ENCODE measurements around the gene WDR13.
"Not testable (repeated sequence)": the region's sequence is repeated elsewhere in the genome, so short reads cannot be mapped to it uniquely, and the experiment has no call there.

WDR13 gene

GRCh38 chrX:48617542-48618340, 20.4 kb downstream of the WDR13 start:
- no peaks in the 10 kb centered on the region for H3K36me3 ChIP-seq (ENCODE audit: control insufficient read depth, insufficient read depth, low read length)
- peaks cover 11% of the 10 kb centered on the region; the same call in 1 of the 2 replicates for H3K9me3 ChIP-seq (ENCODE audit: control insufficient read depth, insufficient read depth, low read depth, low read length)
- no peak overlapping the region for H3K27ac ChIP-seq (ENCODE audit: low read depth, low read length)
- no peak overlapping the region for H3K9ac ChIP-seq (ENCODE audit: low read length)
- no peaks in the 10 kb centered on the region for H3K27me3 ChIP-seq (ENCODE audit: control insufficient read depth, insufficient read depth, low read length)
- no peaks in the 10 kb centered on the region for H3K4me1 ChIP-seq (ENCODE audit: control insufficient read depth, insufficient read depth, low read length)
- H3K4me3 ChIP-seq (ENCODE audit: low read depth, low read length): no peak overlapping the region

DNA sequence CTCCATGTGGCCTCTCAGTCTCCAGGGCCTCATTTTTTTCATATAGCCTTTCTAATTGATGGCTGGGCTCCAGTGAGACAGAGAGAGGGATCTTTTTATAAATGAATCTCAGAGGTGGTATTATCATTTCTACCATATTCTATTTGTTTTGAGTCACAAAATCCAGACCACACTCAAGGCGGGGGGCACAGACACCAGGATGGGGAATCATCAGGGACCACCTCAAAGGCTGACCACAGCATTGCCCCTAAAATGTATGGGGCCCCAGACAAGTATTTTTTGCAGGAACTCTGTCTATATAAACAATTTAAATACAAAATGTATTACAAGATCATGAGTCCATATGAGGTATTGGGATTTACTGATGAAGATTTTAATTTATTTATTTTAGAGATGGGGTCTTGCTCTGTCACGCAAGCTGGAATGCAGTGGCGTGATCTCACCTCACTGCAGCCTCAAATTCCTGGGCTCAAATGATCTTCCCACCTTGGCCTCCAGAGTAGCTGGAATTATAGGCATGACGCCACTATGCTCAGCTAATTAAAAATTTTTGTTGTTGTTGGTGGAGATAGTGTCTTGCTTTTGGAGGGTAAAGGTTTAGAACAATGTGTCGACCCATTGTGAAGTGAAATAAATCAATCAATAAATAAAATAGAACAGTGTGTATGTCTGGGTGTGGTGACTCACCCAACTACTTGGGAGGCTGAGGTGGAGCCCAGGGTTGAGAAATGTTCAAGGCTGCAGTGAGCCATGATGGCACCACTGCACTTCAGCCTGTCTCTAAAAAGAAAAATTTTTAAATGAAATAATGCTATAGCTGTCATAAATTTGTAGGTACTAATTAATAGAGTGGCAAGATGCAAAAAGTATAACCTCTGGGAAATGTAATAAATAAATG, 29.4 kb downstream of the WDR13 start:
- no peak overlapping the region for H3K4me3 ChIP-seq (ENCODE audit: low read depth, low read length)
- H3K9me3 ChIP-seq (ENCODE audit: control insufficient read depth, insufficient read depth, low read depth, low read length): peaks cover 2% of the 10 kb centered on the region; the same call in 1 of the 2 replicates
- no peaks in the 10 kb centered on the region for H3K27me3 ChIP-seq (ENCODE audit: control insufficient read depth, insufficient read depth, low read length)
- no peak overlapping the region for H3K9ac ChIP-seq (ENCODE audit: low read length)
- H3K36me3 ChIP-seq (ENCODE audit: control insufficient read depth, insufficient read depth, low read length): no peaks in the 10 kb centered on the region
- no peak overlapping the region for H3K27ac ChIP-seq (ENCODE audit: low read depth, low read length)
- H3K4me1 ChIP-seq (ENCODE audit: control insufficient read depth, insufficient read depth, low read length): peaks cover 1% of the 10 kb centered on the region; the same call in 1 of the 2 replicates

GRCh38 chrX:48631376-48632090, 34.2 kb downstream of the WDR13 start:
- no peak overlapping the region for H3K9ac ChIP-seq (ENCODE audit: low read length)
- H3K36me3 ChIP-seq (ENCODE audit: control insufficient read depth, insufficient read depth, low read length): no peaks in the 10 kb centered on the region
- peaks cover 6% of the 10 kb centered on the region; the same call in 1 of the 2 replicates for H3K9me3 ChIP-seq (ENCODE audit: control insufficient read depth, insufficient read depth, low read depth, low read length)
- no peak overlapping the region for H3K4me3 ChIP-seq (ENCODE audit: low read depth, low read length)
- H3K4me1 ChIP-seq (ENCODE audit: control insufficient read depth, insufficient read depth, low read length): peaks cover 3% of the 10 kb centered on the region; the same call in 1 of the 2 replicates
- H3K27ac ChIP-seq (ENCODE audit: low read depth, low read length): no peak overlapping the region
- H3K27me3 ChIP-seq (ENCODE audit: control insufficient read depth, insufficient read depth, low read length): no peaks in the 10 kb centered on the region

DNA sequence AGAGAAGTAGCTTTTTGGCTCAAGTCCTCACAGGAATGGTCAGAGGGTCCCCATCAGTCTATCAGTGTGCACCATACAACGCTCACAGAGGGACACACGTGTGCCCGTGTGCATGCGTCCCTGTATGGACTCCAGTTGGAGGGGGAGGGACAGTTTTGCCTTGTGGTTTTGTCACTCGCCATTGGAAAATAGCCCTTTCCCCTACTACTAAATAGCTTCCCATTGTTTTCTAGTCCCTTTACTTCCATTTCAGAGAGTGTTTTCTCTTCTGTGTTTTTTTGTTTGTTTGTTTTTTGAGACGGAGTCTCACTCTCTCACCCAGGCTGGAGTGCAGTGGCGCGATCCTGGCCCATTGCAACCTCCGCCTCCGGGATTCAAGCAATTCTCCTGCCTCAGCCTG, 34.9 kb downstream of the WDR13 start:
- Histone ChIP-seq H3K4me3 (ENCODE audit: low read depth, low read length) (no peak overlapping the region), H3K4me1 (ENCODE audit: control insufficient read depth, insufficient read depth, low read length) (peaks cover 3% of the 10 kb centered on the region; the same call in 1 of the 2 replicates), H3K27me3 (ENCODE audit: control insufficient read depth, insufficient read depth, low read length) (no peaks in the 10 kb centered on the region), H3K36me3 (ENCODE audit: control insufficient read depth, insufficient read depth, low read length) (no peaks in the 10 kb centered on the region), H3K9me3 (ENCODE audit: control insufficient read depth, insufficient read depth, low read depth, low read length) (peaks cover 4% of the 10 kb centered on the region; the same call in 1 of the 2 replicates), H3K9ac (ENCODE audit: low read length) (no peak overlapping the region), H3K27ac (ENCODE audit: low read depth, low read length) (no peak overlapping the region)

DNA sequence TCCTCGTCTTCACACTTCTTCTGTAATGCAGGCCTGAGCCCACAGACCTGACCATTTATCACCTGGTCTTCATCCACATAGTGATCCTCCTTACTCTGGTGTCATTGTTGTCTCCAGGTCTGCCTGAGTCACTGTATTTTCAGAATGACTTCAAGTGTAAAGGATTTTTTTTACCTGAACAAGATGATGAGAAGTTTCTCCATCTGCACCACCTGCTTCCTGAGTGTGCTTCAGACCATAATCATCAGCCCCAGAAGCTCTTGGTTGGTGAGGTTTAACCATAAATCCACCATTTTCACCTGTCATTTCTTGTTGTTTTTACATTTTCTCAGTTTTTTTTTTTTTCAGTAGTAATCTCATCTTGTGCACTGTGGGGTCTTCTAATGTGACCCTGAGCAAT, 39.0 kb downstream of the WDR13 start:
- H3K27ac ChIP-seq (ENCODE audit: low read depth, low read length): no peak overlapping the region
- H3K27me3 ChIP-seq (ENCODE audit: control insufficient read depth, insufficient read depth, low read length): no peaks in the 10 kb centered on the region
- no peaks in the 10 kb centered on the region for H3K36me3 ChIP-seq (ENCODE audit: control insufficient read depth, insufficient read depth, low read length)
- H3K4me1 ChIP-seq (ENCODE audit: control insufficient read depth, insufficient read depth, low read length): peaks cover 3% of the 10 kb centered on the region; the same call in 1 of the 2 replicates
- H3K4me3 ChIP-seq (ENCODE audit: low read depth, low read length): no peak overlapping the region
- no peak overlapping the region for H3K9ac ChIP-seq (ENCODE audit: low read length)
- peaks cover 4% of the 10 kb centered on the region; the same call in 1 of the 2 replicates for H3K9me3 ChIP-seq (ENCODE audit: control insufficient read depth, insufficient read depth, low read depth, low read length)

GRCh38 chrX:48636776-48637175, 39.5 kb downstream of the WDR13 start:
- no peak overlapping the region for H3K9ac ChIP-seq (ENCODE audit: low read length)
- H3K36me3 ChIP-seq (ENCODE audit: control insufficient read depth, insufficient read depth, low read length): no peaks in the 10 kb centered on the region
- no peak overlapping the region for H3K4me3 ChIP-seq (ENCODE audit: low read depth, low read length)
- no peak overlapping the region for H3K27ac ChIP-seq (ENCODE audit: low read depth, low read length)
- H3K4me1 ChIP-seq (ENCODE audit: control insufficient read depth, insufficient read depth, low read length): peaks cover under 1% of the 10 kb centered on the region; the same call in 1 of the 2 replicates
- H3K27me3 ChIP-seq (ENCODE audit: control insufficient read depth, insufficient read depth, low read length): no peaks in the 10 kb centered on the region
- peaks cover 4% of the 10 kb centered on the region; the same call in 1 of the 2 replicates for H3K9me3 ChIP-seq (ENCODE audit: control insufficient read depth, insufficient read depth, low read depth, low read length)

- H3K27me3 ChIP-seq (ENCODE audit: control insufficient read depth, insufficient read depth, low read length): no peaks in the 10 kb centered on the region
- H3K9ac ChIP-seq (ENCODE audit: low read length): no peak overlapping the region
Observed at GRCh38 chrX:48645669-48646068, 48.4 kb downstream of the WDR13 start.

GRCh38 chrX:48648336-48648751, 51.1 kb downstream of the WDR13 start:
- peaks cover 5% of the 10 kb centered on the region; the same call in 1 of the 2 replicates for H3K9me3 ChIP-seq (ENCODE audit: control insufficient read depth, insufficient read depth, low read depth, low read length)
- no peaks in the 10 kb centered on the region for H3K27me3 ChIP-seq (ENCODE audit: control insufficient read depth, insufficient read depth, low read length)
- no peak overlapping the region for H3K9ac ChIP-seq (ENCODE audit: low read length)
- no peaks in the 10 kb centered on the region; the same call in 1 of the 2 replicates for H3K4me1 ChIP-seq (ENCODE audit: control insufficient read depth, insufficient read depth, low read length)
- H3K36me3 ChIP-seq (ENCODE audit: control insufficient read depth, insufficient read depth, low read length): no peaks in the 10 kb centered on the region
- H3K4me3 ChIP-seq (ENCODE audit: low read depth, low read length): no peak overlapping the region
- H3K27ac ChIP-seq (ENCODE audit: low read depth, low read length): no peak overlapping the region

More at GRCh38 chrX:48645669-48646068, 48.4 kb downstream of the WDR13 start:
- no peaks in the 10 kb centered on the region; the same call in 1 of the 2 replicates for H3K9me3 ChIP-seq (ENCODE audit: control insufficient read depth, insufficient read depth, low read depth, low read length)
- no peak overlapping the region for H3K27ac ChIP-seq (ENCODE audit: low read depth, low read length)
- no peaks in the 10 kb centered on the region; the same call in 1 of the 2 replicates for H3K4me1 ChIP-seq (ENCODE audit: control insufficient read depth, insufficient read depth, low read length)
- H3K36me3 ChIP-seq (ENCODE audit: control insufficient read depth, insufficient read depth, low read length): no peaks in the 10 kb centered on the region
- H3K4me3 ChIP-seq (ENCODE audit: low read depth, low read length): no peak overlapping the region

GRCh38 chrX:48649102-48649501, 51.8 kb downstream of the WDR13 start:
- peaks cover 2% of the 10 kb centered on the region; the same call in 1 of the 2 replicates for H3K4me1 ChIP-seq (ENCODE audit: control insufficient read depth, insufficient read depth, low read length)
- H3K27me3 ChIP-seq (ENCODE audit: control insufficient read depth, insufficient read depth, low read length): no peaks in the 10 kb centered on the region
- H3K9me3 ChIP-seq (ENCODE audit: control insufficient read depth, insufficient read depth, low read depth, low read length): peaks cover 5% of the 10 kb centered on the region; the same call in 1 of the 2 replicates
- no peak overlapping the region for H3K9ac ChIP-seq (ENCODE audit: low read length)
- no peak overlapping the region for H3K4me3 ChIP-seq (ENCODE audit: low read depth, low read length)
- H3K27ac ChIP-seq (ENCODE audit: low read depth, low read length): no peak overlapping the region
- no peaks in the 10 kb centered on the region for H3K36me3 ChIP-seq (ENCODE audit: control insufficient read depth, insufficient read depth, low read length)

DNA sequence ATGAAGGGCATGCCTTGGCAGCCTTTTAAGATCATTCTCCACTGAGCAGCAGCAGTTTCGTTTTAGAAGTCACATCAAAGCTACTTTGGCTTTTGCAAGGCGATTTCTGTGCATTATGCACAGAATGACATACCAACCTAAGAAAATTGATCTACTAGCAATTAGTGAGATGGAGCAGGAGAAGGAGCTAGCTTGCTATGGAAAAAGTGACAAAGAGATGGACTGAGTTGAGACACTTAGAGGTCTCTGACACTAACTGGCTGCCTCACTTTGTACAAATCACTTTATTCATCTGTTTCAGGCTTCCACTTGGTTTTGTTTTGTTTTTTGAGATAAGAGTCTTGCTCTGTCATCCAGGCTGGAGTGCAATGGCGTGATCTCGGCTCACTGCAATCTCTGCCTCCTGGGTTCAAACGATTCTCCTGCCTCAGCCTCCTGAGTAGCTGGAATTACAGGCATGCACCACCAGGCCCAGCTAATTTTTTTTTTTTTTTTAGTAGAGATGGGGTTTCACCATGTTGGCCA, 54.8 kb downstream of the WDR13 start:
- not testable (repeated sequence) for H3K27me3 ChIP-seq (ENCODE audit: control insufficient read depth, insufficient read depth, low read length); H3K4me3 ChIP-seq (ENCODE audit: low read depth, low read length); H3K9ac ChIP-seq (ENCODE audit: low read length); H3K4me1 ChIP-seq (ENCODE audit: control insufficient read depth, insufficient read depth, low read length); H3K36me3 ChIP-seq (ENCODE audit: control insufficient read depth, insufficient read depth, low read length); H3K27ac ChIP-seq (ENCODE audit: low read depth, low read length)
- peaks cover 15% of the 10 kb centered on the region; the same call in 1 of the 2 replicates for H3K9me3 ChIP-seq (ENCODE audit: control insufficient read depth, insufficient read depth, low read depth, low read length)
